Skeletal muscle satellite cell (primary cell): Measurements from ENCODE around the gene ZNF184. TPM values are rescaled to one million over a fixed set of nuclear protein-coding genes. Genes with fewer than 3 reads are reported as not detected.

Source experiments
- H3K27me3 ChIP-seq: 2 replicates; pipeline ENCODE4 v1.7.0; 2013; ENCODE audit warnings: low read length; ENCODE audit not compliant: control insufficient read depth, insufficient read depth
- H3K36me3 ChIP-seq: 2 replicates; pipeline ENCODE4 v1.7.0; 2013; ENCODE audit warnings: mild to moderate bottlenecking, control low read depth, low read length; ENCODE audit not compliant: insufficient read depth
- H3K4me1 ChIP-seq: 2 replicates; pipeline ENCODE4 v1.7.0; 2013; ENCODE audit warnings: low read length; ENCODE audit not compliant: control insufficient read depth, insufficient read depth
- H3K4me2 ChIP-seq: 2 replicates; pipeline ENCODE4 v1.7.0; 2013; ENCODE audit warnings: mild to moderate bottlenecking, low read length
- H3K4me3 ChIP-seq: 2 replicates; pipeline ENCODE4 v1.7.0; 2013; ENCODE audit warnings: low read length
- H3K9ac ChIP-seq: 2 replicates; pipeline ENCODE4 v1.7.0; 2013; ENCODE audit warnings: mild to moderate bottlenecking, low read depth, low read length, moderate library complexity
- H3K9me3 ChIP-seq: replicated peaks from 2 replicates; pipeline ENCODE4 v1.7.0; 2013; ENCODE audit warnings: mild to moderate bottlenecking, control low read depth, low read length
- total RNA-seq: library from RNA; depleted of rRNA; stranded (reverse); fragments of >200 nt; gene quantifications from 2 replicates; pipeline ENCODE4 v1.2.3, GENCODE V29; 2012; rRNA removed

The ZNF184 gene
- 5.1 and 5.2 TPM in 2 replicates for total RNA-seq

GRCh38 chr6:27472617-27473400 lies at the start of gene ZNF184:
ZNF184 (minus strand) TSS chr6:27473105; CDS start chr6:27472294, 811 bp downstream.
- Histone ChIP-seq H3K9ac (peak within 1 kb of the TSS; percentile 79), H3K4me1 (peaks cover 13% of the 10 kb centered on the region), H3K27me3 (no peaks in the 10 kb centered on the region), H3K36me3 (peaks cover under 1% of the 10 kb centered on the region), H3K4me3 (peak within 1 kb of the TSS; percentile 84), H3K4me2 (peak within 1 kb of the TSS; percentile 86), H3K9me3 (no peaks in the 10 kb centered on the region)

DNA sequence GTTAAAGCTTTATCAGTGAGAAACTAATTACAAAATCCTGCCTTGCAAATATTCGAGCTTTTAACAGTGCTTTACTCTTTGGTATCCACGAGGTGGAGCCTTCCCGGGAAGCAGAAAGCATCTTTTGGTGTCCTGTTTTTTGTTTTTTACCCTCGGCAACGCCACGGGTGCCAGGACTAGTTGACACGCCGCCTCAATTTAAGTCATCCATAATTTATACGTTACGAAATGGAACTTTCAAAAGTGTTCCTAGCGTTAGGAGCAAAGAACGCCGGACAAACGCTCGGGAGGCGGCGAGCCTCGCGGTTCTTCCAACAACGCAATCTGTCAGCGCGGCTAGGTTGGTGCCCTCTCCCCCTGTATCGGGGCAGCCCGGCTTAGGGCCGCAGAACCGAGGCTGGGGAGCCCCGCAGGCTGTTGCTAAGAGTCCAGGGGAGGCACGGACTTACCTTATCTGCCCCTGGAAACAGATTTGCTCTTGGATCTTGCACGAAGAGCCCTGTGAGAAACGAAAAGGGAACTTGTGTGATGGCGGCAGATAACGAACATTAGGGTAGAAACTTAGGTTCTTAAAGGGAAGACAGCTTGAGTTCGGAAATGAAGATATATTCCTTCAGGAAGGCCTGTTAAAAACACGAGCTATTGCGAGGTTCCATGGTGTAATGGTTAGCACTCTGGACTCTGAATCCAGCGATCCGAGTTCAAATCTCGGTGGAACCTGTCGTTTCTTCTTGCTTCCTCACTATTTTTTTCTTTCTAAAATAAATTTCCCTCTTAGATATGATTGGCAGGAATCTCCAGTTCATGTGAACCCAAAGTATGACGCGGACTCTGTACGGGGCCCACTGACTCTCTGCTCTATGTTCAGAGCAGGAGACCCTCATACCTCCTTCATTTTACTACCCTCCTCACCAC lies 46.2 kb upstream of the ZNF184 start:
- Histone ChIP-seq H3K4me1 (no peaks in the 10 kb centered on the region), H3K4me3 (peak overlapping the region; percentile 83)

GRCh38 chr6:27517928-27518787 lies 45.3 kb upstream of the ZNF184 start:
- Histone ChIP-seq H3K4me1 (no peaks in the 10 kb centered on the region), H3K36me3 (no peaks in the 10 kb centered on the region), H3K4me3 (peak overlapping the region; percentile 83), H3K9me3 (no peaks in the 10 kb centered on the region), H3K9ac (peak overlapping the region; percentile 84), H3K4me2 (peak overlapping the region; percentile 86), H3K27me3 (peaks cover 25% of the 10 kb centered on the region)

More for the DNA sequence above, 46.2 kb upstream of the ZNF184 start:
- no peaks in the 10 kb centered on the region for H3K9me3 ChIP-seq
- H3K9ac ChIP-seq, result peak overlapping the region; percentile 84
- no peaks in the 10 kb centered on the region for H3K36me3 ChIP-seq
- peak overlapping the region; percentile 86 for H3K4me2 ChIP-seq
- H3K27me3 ChIP-seq, result peaks cover 23% of the 10 kb centered on the region

DNA sequence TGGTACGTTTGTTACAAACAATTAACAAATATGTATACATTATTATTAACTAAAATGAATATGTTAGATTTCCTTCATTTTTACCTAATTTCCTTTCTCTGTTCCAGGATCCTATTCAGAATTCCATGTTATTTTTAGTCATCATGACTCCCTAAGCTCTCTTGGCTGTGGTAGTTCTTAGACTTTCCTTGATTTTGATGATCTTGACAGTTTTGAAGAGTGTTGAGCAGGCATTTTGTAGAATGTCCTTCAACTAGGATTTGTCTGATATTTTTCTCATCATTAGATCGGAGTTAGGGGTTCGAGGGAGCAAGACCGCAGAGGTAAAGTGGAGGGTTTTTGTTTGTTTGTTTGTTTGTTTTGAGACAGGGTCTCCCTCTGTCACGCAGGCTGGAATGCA lies 44.3 kb upstream of the ZNF184 start:
- Histone ChIP-seq H3K9me3 (no peaks in the 10 kb centered on the region), H3K4me2 (no peak overlapping the region), H3K4me1 (no peaks in the 10 kb centered on the region), H3K9ac (no peak overlapping the region), H3K4me3 (no peak overlapping the region), H3K27me3 (peaks cover 25% of the 10 kb centered on the region), H3K36me3 (no peaks in the 10 kb centered on the region)

DNA sequence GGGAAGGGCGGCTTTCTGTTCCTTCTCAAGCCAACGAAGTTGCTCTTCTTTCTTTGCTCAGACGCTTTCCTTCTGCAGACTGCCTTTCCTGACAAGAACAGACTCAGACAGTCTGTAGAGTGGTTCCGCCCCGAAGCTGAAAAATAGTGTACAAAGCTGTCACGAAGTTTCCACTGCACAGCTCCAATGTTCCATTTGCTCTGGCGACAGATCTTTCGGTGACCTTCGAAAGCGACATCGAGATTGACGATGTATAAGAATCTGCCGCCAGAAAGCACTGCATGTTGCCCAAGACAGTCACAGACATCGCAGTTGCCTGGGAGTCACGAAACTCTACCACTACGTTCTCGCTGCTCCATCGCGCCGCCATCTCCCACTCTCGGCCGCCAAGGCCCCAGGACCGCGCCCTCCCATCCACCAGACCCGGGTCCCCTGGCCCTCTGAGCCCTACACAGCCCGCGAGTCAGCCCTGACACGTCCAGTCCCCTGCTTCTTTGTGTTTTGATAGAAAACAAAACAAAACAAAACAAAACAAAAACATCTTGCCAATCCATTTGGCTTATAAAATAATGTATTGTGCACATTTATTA lies 42.1 kb upstream of the ZNF184 start:
- Histone ChIP-seq H3K36me3 (no peaks in the 10 kb centered on the region), H3K4me3 (no peak overlapping the region), H3K27me3 (peaks cover 25% of the 10 kb centered on the region), H3K9me3 (no peaks in the 10 kb centered on the region), H3K9ac (no peak overlapping the region), H3K4me1 (no peaks in the 10 kb centered on the region), H3K4me2 (no peak overlapping the region)

DNA sequence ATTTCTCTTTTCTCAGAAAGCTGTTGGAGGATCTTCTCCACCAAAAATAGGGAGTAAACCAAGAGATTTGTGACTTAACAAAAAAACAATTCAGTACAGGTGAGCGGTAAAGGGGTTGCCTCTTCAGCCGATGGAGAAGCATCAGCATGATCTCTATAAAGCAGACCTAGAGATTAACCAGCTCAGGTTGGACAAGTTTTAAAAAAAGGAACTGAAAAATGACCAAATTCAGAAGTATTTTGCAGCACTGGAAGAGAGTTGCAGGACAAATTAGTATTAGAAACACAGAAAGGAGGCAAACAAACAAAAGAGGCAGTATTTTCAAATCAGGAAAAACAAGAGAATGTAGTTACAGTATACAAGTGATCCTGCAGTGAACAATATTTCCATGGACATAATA lies 39.6 kb upstream of the ZNF184 start:
- H3K9ac ChIP-seq, result no peak overlapping the region
- no peaks in the 10 kb centered on the region for H3K9me3 ChIP-seq
- H3K4me1 ChIP-seq, result no peaks in the 10 kb centered on the region
- H3K36me3 ChIP-seq, result no peaks in the 10 kb centered on the region
- H3K4me2 ChIP-seq, result no peak overlapping the region
- peaks cover 25% of the 10 kb centered on the region for H3K27me3 ChIP-seq
- no peak overlapping the region for H3K4me3 ChIP-seq

- Histone ChIP-seq H3K36me3 (no peaks in the 10 kb centered on the region), H3K9me3 (no peaks in the 10 kb centered on the region), H3K4me2 (no peak overlapping the region), H3K9ac (no peak overlapping the region), H3K4me1 (peaks cover 2% of the 10 kb centered on the region), H3K4me3 (no peak overlapping the region), H3K27me3 (no peaks in the 10 kb centered on the region)
These were observed 34.4 kb upstream of the ZNF184 start for GRCh38 chr6:27507041-27507956.

GRCh38 chr6:27505209-27506027 lies 32.5 kb upstream of the ZNF184 start:
- no peak overlapping the region for H3K9ac ChIP-seq
- H3K36me3 ChIP-seq, result no peaks in the 10 kb centered on the region
- peaks cover 4% of the 10 kb centered on the region for H3K27me3 ChIP-seq
- no peak overlapping the region for H3K4me3 ChIP-seq
- H3K4me2 ChIP-seq, result no peak overlapping the region
- no peaks in the 10 kb centered on the region for H3K9me3 ChIP-seq
- peaks cover 5% of the 10 kb centered on the region for H3K4me1 ChIP-seq

DNA sequence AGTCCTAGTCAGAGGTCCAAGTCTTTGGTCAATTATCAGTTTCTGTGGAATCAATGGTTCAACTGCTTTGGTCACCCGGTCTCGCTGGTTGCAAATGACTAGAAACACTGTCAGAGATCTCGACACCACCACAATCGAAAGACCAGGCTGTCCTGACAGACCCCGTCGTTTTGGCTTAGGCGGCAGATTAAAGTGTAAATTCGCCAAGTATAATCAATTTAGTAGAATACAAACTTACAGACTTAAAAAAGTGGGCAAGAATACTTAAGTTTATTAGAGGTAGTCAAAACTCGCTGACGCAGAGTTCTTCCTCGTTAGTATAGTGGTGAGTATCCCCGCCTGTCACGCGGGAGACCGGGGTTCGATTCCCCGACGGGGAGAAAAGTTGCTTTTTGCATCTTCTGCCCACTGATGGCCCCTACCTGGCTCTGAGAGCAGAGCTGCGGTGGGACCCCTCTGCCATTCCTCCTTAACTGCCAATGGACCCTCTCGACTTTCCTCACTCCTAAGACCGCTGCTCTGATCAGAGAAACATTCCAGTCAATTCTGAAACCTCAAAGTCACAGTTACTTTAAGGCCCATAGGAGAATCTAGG lies 30.6 kb upstream of the ZNF184 start:
- Histone ChIP-seq H3K9ac (peak overlapping the region; percentile 58), H3K27me3 (peaks cover 4% of the 10 kb centered on the region), H3K4me1 (peaks cover 5% of the 10 kb centered on the region), H3K4me2 (peak overlapping the region; percentile 89), H3K9me3 (no peaks in the 10 kb centered on the region), H3K4me3 (peak overlapping the region; percentile 78), H3K36me3 (no peaks in the 10 kb centered on the region)
